ENCODE data around the gene MT1A.

GRCh38 chr16:56632156-56632847, 6.2 kb upstream of the MT1A start, which contains the start of gene MT1M:
- TF ChIP-seq POLR2A (IDR thresholded peaks at IDR 0.05; ENCODE audit: low read length): no peak
- no peak for TF ChIP-seq GATA1 (IDR thresholded peaks at IDR 0.05; ENCODE audit: low read depth, low read length)

Measured in erythroblast (primary cell).